ENCODE data around the gene DVL2.
"Not testable (repeated sequence)": the region's sequence is repeated elsewhere in the genome, so short reads cannot be mapped to it uniquely, and the experiment has no call there.

DVL2 gene

DNA sequence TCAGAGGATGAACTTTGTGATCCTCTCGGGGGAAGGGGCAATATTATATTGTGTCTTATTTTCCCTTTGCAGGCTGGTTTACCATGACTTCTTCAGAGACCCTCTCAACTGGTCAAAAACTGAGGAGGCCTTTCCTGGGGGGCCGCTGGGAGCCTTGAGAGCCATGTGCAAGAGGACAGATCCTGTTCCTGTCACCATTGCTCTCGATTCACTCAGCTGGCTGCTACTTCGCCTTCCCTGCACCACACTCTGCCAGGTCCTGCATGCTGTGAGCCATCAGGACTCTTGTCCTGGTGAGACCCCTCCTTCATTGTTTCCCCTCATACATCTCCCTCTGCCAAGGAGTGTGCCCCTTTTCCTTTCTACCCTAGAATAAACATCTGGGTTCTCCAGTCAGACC is 20.2 kb upstream of the DVL2 start:
- DNase-seq, result no peak

DNA sequence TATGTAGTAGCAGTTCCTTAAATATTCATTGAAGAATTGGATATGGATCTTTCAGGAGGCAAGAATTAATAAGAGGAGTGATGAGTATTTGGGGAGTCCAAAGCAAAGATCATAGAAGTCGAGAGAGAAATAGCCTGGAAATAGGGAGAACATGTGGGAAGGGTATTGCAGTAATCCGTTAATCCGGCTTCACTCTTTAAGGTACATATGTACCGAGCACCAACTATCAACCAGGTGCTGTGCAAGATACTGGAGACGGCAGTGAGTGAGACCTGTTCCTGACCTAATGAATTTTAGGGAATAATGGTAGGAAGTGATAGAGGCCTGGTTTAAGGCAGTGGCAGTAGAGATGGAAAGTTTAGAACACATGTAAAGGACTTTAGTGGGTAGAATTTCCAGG is 18.8 kb upstream of the DVL2 start:
- no peak for DNase-seq

DNA sequence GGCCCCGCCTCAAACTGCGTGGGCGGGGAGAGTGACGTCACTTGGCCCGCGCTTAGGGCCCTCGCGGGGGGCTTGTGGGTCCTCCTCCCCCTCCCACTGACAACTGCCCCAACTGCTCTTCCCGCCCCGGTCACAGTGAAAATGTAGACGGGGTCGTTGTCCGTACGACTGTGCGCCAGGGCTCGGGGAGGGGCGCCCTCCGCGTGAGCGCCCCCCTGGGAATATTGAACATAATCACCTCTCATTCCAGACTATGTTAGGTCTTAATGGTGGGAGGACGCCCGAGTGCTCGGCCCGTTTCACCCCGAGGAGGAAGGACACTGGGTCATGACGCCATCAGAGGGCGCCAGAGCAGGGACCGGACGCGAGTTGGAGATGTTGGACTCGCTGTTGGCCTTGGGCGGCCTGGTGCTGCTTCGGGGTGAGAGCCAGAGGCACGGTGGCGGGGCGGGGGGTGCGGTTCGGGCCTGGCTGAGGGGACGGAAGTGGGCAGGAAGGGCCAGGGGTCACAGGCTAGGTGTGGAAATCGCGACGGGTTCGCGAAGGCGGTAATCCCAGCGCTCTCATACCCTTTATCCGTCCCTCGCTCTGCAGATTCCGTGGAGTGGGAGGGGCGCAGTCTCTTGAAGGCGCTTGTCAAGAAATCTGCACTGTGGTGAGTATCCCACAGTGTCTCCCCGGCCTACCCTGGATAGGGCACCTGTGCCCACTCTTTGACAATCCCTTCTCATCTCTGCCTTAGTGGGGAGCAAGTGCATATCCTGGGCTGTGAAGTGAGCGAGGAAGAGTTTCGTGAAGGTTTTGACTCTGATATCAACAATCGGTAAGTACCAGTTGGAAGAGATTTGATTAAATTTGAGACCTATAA is 18.1 kb upstream of the DVL2 start, which contains the start of gene ELP5:
Gene ELP5 (plus strand): TSS at position 40 of the 868 bp plus-strand sequence. CDS start 336 bp downstream, at position 376.
- DNase-seq, result peak; percentile 80

- peak; percentile 99 for DNase-seq
These were observed 17.4 kb upstream of the DVL2 start, which contains the start of gene CTDNEP1 for GRCh38 chr17:7251661-7252175. TSS of gene CTDNEP1 (minus strand) at chr17:7251734. CDS start at chr17:7251296, 438 bp downstream.

DNA sequence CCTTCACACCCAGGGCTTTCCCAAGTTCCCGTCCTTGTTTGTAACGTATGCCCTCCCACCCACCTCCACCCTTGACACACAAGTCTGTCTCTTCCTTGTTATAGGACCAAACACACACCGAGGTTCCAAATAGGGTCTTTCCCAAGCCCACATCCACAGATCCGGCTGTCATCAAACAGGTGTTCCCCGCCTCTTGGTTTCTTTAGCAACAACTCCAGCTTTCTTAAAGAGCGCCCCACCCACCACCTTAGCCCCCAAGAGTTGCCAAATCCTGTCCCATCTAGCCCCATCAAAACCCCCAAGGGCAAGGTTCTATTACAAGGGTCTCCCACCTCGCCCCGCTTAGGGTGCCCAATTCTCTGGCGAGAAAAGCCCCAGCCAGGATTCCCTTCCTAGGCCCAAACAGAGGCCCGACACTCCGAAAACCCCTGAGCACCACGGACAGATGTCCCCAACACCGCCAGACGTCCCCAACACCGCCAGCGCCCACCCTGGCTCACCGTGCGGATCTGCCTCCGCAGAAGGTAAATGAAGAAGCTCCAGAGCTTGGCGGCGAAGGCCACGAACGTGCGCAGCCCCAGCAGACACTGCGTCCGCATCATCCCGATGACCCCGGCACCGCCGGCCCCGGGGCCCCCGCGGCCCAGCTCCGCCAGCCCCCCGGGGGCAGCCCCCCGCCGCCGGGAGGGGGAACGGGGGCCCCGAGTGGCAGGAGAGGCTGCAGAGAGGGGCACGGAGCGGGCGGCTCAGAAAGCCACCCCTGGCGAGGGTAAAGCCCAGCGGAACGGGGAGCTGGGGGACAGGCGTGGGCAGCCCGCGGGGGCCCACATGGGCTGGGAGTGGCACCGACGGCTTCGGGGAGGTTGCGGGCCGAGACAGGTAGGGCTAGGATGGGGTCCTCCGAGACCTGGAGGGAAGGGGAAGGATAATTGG is 16.6 kb upstream of the DVL2 start:
- no peak for DNase-seq

DNA sequence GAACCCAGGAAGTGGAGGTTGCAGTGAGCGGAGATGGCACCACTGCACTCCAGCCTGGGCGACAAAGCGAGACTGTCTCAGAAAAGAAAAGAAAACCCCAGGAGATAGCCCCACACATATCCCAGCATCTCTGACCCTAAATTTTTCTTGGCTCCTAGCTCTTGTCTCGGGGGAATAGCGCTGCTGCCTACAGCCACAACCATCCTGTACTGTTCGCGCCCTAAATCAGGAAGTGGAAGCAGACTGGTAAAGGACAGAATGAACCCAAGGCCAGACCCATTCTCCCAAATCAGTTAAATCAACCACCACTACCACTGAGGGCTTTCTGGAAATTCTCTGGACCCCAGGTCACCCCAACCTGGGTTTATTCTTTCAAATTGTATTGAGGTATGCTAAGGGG is 15.5 kb upstream of the DVL2 start:
- DNase-seq, result no peak

- DNase-seq, result no peak
These were observed 14.9 kb upstream of the DVL2 start for GRCh38 chr17:7249214-7249613.

- no peak for DNase-seq
These were observed 14.5 kb upstream of the DVL2 start for GRCh38 chr17:7248796-7249195.

GRCh38 chr17:7246779-7247178 is 12.5 kb upstream of the DVL2 start:
- no peak for DNase-seq

DNA sequence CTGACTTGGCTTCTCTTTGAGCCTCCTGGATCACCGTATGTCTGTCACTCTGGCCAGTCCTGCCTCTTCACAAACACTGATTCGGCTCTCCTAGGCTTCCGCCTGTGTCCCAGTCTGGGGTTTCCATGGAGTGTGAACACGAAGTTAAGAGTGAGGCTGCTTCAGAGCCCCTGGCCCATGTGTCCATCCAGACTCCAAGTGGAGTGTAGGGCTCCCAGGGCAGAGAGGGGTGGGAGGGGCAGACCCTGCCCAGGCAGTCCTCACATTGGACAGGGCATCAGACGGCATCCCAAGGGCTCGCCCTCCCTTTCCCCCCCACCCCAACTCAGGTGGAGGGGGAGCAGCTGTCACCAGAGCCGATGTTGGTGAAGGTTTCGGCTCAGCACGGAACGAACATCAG is 9.5 kb upstream of the DVL2 start:
- not testable (repeated sequence) for DNase-seq

GRCh38 chr17:7243453-7243729 is 9.1 kb upstream of the DVL2 start:
- no peak for DNase-seq

DNA sequence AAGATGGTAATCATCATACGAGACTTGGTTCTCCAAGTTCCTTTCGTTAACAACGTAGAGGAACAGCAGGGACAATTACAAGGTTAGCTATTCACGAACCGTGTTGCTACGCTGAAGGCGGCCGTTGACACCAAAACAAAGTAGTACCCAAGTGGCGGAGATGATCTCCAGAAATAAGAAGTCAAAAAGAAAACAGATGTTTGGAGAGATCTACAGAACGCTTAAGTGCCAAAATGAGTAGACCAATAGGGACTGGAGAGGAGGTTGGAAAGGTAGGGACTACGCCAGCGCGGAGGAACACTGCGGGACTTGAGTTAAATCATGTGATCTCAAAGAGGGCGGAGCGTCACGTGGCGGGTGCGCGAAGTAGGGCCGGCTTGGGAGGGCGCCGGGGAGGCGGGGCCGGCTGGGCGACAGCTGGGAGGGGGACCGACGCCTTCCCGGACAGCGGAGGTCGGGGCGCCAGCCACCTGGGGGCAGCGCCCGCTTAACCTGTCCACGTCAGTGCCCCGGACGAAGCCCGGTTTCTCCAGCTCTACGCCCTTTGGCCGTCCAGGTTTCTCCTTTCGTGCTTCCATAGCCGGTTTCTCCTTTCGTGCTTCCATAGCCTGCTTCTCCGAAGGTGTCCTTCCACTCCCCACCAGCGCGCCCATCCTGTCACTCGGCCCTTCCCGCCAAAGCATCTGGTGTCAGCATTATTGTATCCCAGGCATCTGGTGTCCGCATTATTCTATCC is 8.6 kb upstream of the DVL2 start:
- peak; percentile 89 for DNase-seq

GRCh38 chr17:7241783-7242716 is 7.7 kb upstream of the DVL2 start, which contains the start of gene GABARAP:
TSS of gene GABARAP (minus strand) at chr17:7242449. CDS start at chr17:7242330, 119 bp downstream.
- peak; percentile 92 for DNase-seq

GRCh38 chr17:7241090-7241733 is 6.9 kb upstream of the DVL2 start:
- DNase-seq, result no peak

- DNase-seq, result no peak
These were observed 6.1 kb upstream of the DVL2 start for GRCh38 chr17:7240375-7240774.

GRCh38 chr17:7239091-7240027 is 5.0 kb upstream of the DVL2 start, which contains the start of gene PHF23:
TSS of gene PHF23 (minus strand) at chr17:7239457. CDS start at chr17:7239279, 178 bp downstream.
- peak; percentile 97 for DNase-seq

GRCh38 chr17:7238420-7239090 is 4.2 kb upstream of the DVL2 start:
- peak; percentile 41 for DNase-seq

DNA sequence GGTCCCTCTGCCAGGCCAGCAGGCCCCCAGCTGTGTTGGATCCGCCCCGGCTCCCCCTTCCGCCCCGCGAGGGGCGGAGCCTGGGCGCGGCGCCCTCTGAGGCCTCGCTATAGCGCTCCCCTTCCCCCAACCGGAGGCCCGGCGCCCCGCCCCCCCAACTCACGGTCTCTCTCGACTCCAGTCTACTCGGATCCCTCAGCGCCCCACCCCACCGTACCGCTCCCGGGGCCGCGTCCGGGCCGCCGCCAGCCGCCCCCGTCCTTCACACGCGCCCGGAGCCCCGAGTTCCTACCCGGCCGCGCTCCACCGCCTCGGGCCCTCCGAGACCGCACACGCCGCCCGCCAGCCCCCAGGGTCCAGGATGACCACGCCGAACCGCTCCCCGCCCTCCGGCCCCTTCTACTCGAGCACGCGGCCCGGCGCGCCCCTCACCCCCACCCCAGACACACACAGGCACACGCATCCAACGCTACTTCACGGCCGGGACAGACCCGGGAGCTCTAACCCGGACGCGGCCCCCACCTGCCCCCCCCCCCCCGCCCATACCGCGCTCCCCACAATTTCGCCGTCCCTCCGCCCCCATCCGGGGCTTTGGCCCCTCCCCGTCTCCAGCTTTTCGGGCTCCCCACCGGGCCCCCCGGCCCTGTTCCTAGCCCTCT is 3.6 kb upstream of the DVL2 start:
- DNase-seq, result peak; percentile 91
